Measurements from ENCODE around the gene FREM1. TPM values are rescaled to one million over a fixed set of nuclear protein-coding genes. Genes with fewer than 3 reads are reported as not detected.

FREM1 gene
- total RNA-seq, 4 donors from 2014 or later = 0.10 to 3.3 (median 1.00) TPM

DNA sequence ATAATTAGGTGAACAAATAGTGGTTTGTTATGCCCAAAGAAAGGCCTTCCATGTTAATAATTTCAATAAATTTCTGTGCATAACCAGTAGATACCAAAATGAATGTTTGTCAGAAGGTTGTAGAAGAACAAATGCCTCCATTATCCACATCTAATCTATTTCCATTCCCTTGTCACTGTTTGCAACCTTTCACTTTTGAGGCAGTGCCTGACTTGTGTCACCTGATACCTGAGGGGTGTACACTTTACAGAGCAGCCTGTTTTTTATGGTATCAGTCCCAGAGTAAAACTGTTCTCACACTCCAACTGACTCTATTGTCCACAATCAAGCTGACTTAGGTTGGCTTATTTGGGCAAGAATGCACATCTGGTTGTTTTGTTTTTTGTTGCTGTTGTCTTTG lies 40.1 kb downstream of the FREM1 start:
- H3K4me1 ChIP-seq = no peaks in the 10 kb centered on the region
- intact Hi-C loops (cut with DNase I; ENCODE audit: low total_unique reads) (no loop called here), in situ Hi-C loops (cut with MboI; ENCODE audit: low sequenced_read_pairs in 4 of 4) (loop anchor here in 1 of 4 donors (25.0 kb wide), 1 partner anchor 267 kb away; no protein-coding TSS in a partner anchor)
- no peaks in the 10 kb centered on the region for H3K9me3 ChIP-seq
- no peak overlapping the region for H3K4me3 ChIP-seq
- DNase-seq (no peak), ATAC-seq (no peak)
- H3K27ac ChIP-seq = no peak overlapping the region
- TF ChIP-seq POLR2A (IDR thresholded peaks at IDR 0.05) = no peak
- TF ChIP-seq, protein P1, sequence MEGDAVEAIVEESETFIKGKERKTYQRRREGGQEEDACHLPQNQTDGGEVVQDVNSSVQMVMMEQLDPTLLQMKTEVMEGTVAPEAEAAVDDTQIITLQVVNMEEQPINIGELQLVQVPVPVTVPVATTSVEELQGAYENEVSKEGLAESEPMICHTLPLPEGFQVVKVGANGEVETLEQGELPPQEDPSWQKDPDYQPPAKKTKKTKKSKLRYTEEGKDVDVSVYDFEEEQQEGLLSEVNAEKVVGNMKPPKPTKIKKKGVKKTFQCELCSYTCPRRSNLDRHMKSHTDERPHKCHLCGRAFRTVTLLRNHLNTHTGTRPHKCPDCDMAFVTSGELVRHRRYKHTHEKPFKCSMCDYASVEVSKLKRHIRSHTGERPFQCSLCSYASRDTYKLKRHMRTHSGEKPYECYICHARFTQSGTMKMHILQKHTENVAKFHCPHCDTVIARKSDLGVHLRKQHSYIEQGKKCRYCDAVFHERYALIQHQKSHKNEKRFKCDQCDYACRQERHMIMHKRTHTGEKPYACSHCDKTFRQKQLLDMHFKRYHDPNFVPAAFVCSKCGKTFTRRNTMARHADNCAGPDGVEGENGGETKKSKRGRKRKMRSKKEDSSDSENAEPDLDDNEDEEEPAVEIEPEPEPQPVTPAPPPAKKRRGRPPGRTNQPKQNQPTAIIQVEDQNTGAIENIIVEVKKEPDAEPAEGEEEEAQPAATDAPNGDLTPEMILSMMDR (IDR thresholded peaks at IDR 0.05 in 4 of 5, conservative IDR thresholded peaks at IDR 0.05 in 1 of 5) = no peak
- H3K36me3 ChIP-seq = no peaks in the 10 kb centered on the region
- H3K27me3 ChIP-seq = no peaks in the 10 kb centered on the region

DNA sequence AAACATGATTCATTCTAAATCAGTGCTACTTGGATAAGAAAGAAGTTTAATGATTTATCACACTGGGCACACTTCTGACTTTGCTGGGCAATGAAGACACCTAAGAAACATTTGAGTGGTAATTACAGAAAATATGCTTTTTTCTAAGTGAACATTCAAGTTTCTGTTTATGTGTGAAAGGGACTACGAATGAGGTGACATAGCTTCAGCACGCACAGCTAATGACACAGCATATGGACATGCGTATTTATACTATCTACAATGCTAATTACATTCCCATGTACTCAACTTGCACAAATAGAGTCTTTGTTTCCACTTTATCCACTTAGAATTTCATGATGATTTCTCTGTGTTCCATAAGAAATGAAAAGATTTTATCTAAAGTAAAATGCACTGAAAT lies 40.6 kb downstream of the FREM1 start:
- no peak for ATAC-seq
- TF ChIP-seq, protein P1 (IDR thresholded peaks at IDR 0.05 in 4 of 5, conservative IDR thresholded peaks at IDR 0.05 in 1 of 5) = no peak
- no peak for TF ChIP-seq POLR2A (IDR thresholded peaks at IDR 0.05)
- H3K4me1 ChIP-seq = no peaks in the 10 kb centered on the region
- H3K36me3 ChIP-seq = no peaks in the 10 kb centered on the region
- H3K27me3 ChIP-seq = no peaks in the 10 kb centered on the region
- no peak overlapping the region for H3K4me3 ChIP-seq
- intact Hi-C loops (cut with DNase I; ENCODE audit: low total_unique reads) (loop anchor here (10.0 kb wide), 1 partner anchor 265 kb away; no protein-coding TSS in a partner anchor), in situ Hi-C loops (cut with MboI; ENCODE audit: low sequenced_read_pairs in 4 of 4) (loop anchor here in 1 of 4 donors (25.0 kb wide), 1 partner anchor 268 kb away; no protein-coding TSS in a partner anchor)
- H3K27ac ChIP-seq = no peak overlapping the region
- H3K9me3 ChIP-seq = no peaks in the 10 kb centered on the region
- DNase-seq = no peak

DNA sequence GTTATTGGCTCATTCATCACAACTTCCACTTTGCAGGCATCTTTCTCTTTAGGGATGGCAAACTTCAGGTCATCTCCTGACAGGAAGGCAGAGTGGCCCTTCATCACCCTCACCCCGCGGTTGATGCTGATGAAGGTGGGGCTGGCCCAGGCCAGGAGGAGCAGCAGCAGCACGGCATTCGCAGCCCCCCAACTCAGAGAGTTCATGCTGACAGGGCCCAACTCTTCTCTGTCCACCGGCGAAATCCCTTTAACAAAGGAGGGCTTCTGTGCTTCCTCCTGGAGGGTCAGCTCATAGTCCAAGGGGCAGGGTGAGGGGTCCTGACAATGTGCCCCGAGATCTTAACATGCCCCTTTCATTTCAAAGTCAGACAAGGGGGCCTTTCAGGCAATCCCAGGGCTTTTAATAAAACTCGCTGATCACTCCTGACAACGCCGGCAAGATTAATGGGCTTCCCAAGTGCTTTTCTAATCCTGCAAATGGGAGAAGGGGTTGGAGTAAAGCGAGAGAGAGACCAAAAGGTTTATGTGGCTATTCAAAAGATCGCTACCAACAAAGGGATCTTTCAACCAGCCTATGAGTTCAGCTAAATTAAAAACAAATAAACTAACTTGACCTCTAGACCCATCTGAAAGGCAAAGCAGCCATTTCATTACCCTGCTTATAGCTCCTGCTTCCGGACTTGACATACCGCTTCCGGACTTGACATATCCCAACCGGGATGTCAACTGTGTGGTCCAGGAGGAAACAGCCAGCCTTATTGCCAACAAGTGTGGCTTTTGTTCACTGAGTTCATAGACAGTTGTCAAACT lies 41.2 kb downstream of the FREM1 start:
- Histone ChIP-seq H3K9me3 (no peaks in the 10 kb centered on the region), H3K4me3 (no peak overlapping the region), H3K36me3 (no peaks in the 10 kb centered on the region), H3K27ac (no peak overlapping the region), H3K27me3 (no peaks in the 10 kb centered on the region), H3K4me1 (no peaks in the 10 kb centered on the region)
- intact Hi-C loops (cut with DNase I; ENCODE audit: low total_unique reads) (loop anchor here (10.0 kb wide), 1 partner anchor 266 kb away; no protein-coding TSS in a partner anchor), in situ Hi-C loops (cut with MboI; ENCODE audit: low sequenced_read_pairs in 4 of 4) (loop anchor here in 1 of 4 donors (25.0 kb wide), 1 partner anchor 268 kb away; no protein-coding TSS in a partner anchor)
- DNase-seq = no peak
- ATAC-seq = no peak
- TF ChIP-seq, protein P1 (IDR thresholded peaks at IDR 0.05 in 4 of 5, conservative IDR thresholded peaks at IDR 0.05 in 1 of 5) = no peak
- TF ChIP-seq POLR2A (IDR thresholded peaks at IDR 0.05) = no peak

DNA sequence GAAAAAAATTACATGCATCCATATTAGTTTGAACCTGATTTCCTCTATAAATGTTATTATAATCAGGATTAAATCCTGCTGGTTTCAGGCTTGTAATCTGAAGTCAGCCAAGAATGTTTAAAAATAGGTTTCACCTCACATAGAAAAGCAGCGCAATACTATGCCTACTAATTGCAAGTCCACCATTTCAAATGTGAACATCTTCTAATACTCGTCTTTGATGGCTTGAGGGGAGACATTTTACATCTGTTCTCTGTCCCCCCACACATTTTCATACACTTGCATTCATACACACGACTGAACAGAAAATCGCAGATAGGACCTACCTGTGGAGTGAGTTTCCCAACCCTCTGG lies 41.8 kb downstream of the FREM1 start:
- ATAC-seq (no peak), DNase-seq (no peak)
- Histone ChIP-seq H3K4me3 (no peak overlapping the region), H3K27me3 (no peaks in the 10 kb centered on the region), H3K27ac (no peak overlapping the region), H3K36me3 (no peaks in the 10 kb centered on the region), H3K4me1 (no peaks in the 10 kb centered on the region), H3K9me3 (no peaks in the 10 kb centered on the region)
- in situ Hi-C loops (cut with MboI; ENCODE audit: low sequenced_read_pairs in 4 of 4) = loop anchor here in 1 of 4 donors (25.0 kb wide), 1 partner anchor 269 kb away; no protein-coding TSS in a partner anchor
- intact Hi-C loops (cut with DNase I; ENCODE audit: low total_unique reads) = loop anchor here (10.0 kb wide), 1 partner anchor 266 kb away; no protein-coding TSS in a partner anchor
- TF ChIP-seq, protein P1 (IDR thresholded peaks at IDR 0.05 in 4 of 5, conservative IDR thresholded peaks at IDR 0.05 in 1 of 5) = no peak
- TF ChIP-seq POLR2A (IDR thresholded peaks at IDR 0.05) = no peak
